Measurements from ENCODE around the gene MYH10. TPM values are rescaled to one million over a fixed set of nuclear protein-coding genes. Genes with fewer than 3 reads are reported as not detected.

Gene MYH10
- total RNA-seq, 2 donors from 2014 or later, result 251 to 257 TPM

GRCh38 chr17:8484465-8484864 is 146.1 kb downstream of the MYH10 start:
- Mint-ChIP-seq H3K27me3 (ENCODE audit: insufficient read depth) (no peaks in the 10 kb centered on the region), H3K9me3 (peaks cover 8% of the 10 kb centered on the region), H3K27ac (no peak overlapping the region), H3K4me3 (no peak overlapping the region), H3K36me3 (ENCODE audit: low read depth) (peaks cover 93% of the 10 kb centered on the region), H3K4me1 (no peaks in the 10 kb centered on the region)
- Histone ChIP-seq H3K27ac (ENCODE audit: low read depth, low read length) (no peak overlapping the region), H3K9ac (ENCODE audit: extremely low read depth, low read length, poor library complexity, severe bottlenecking) (no peak overlapping the region), H3K36me3 (ENCODE audit: control insufficient read depth, insufficient read depth, low read length) (peaks cover 98% of the 10 kb centered on the region), H3K9me3 (ENCODE audit: control insufficient read depth, low read length) (peaks cover 22% of the 10 kb centered on the region), H3K27me3 (ENCODE audit: control insufficient read depth, insufficient read depth, low read length, poor library complexity, severe bottlenecking) (no peaks in the 10 kb centered on the region), H3K4me3 (ENCODE audit: low read length) (no peak overlapping the region), H3K4me1 (ENCODE audit: control insufficient read depth, insufficient read depth, low read length) (no peaks in the 10 kb centered on the region)
- no peak for TF ChIP-seq CTCF (conservative IDR thresholded peaks at IDR 0.05)
- no peak for DNase-seq
- no CpG with 5 or more reads among the region's 1 CpG for WGBS, 2 experiments (ENCODE audit: insufficient coverage in 1 of 2, insufficient read length in 1 of 2)

- no peak overlapping the region for H3K9ac ChIP-seq (ENCODE audit: extremely low read depth, low read length, poor library complexity, severe bottlenecking)
- Mint-ChIP-seq H3K4me1 (no peaks in the 10 kb centered on the region), H3K36me3 (ENCODE audit: low read depth) (peaks cover 93% of the 10 kb centered on the region), H3K27ac (peak overlapping the region; percentile 66), H3K27me3 (ENCODE audit: insufficient read depth) (no peaks in the 10 kb centered on the region), H3K9me3 (peaks cover 8% of the 10 kb centered on the region), H3K4me3 (no peak overlapping the region)
- no peak overlapping the region for H3K27ac ChIP-seq (ENCODE audit: low read depth, low read length)
- H3K4me3 ChIP-seq (ENCODE audit: low read length), result no peak overlapping the region
- peaks cover 99% of the 10 kb centered on the region for H3K36me3 ChIP-seq (ENCODE audit: control insufficient read depth, insufficient read depth, low read length)
- H3K9me3 ChIP-seq (ENCODE audit: control insufficient read depth, low read length), result peaks cover 22% of the 10 kb centered on the region
- no peak for TF ChIP-seq CTCF (conservative IDR thresholded peaks at IDR 0.05)
- DNase-seq, result no peak
- H3K27me3 ChIP-seq (ENCODE audit: control insufficient read depth, insufficient read depth, low read length, poor library complexity, severe bottlenecking), result no peaks in the 10 kb centered on the region
- WGBS, 2 experiments (ENCODE audit: insufficient coverage in 1 of 2, insufficient read length in 1 of 2), result 91 to 97% methylated on average over 5 of the region's 5 CpGs
- H3K4me1 ChIP-seq (ENCODE audit: control insufficient read depth, insufficient read depth, low read length), result no peaks in the 10 kb centered on the region
Observed at GRCh38 chr17:8482546-8482945, 148.0 kb downstream of the MYH10 start.

GRCh38 chr17:8481703-8482102 is 148.8 kb downstream of the MYH10 start:
- Mint-ChIP-seq H3K4me3 (no peak overlapping the region), H3K9me3 (peaks cover 8% of the 10 kb centered on the region), H3K36me3 (ENCODE audit: low read depth) (peaks cover 93% of the 10 kb centered on the region), H3K27ac (peak overlapping the region; percentile 53), H3K27me3 (ENCODE audit: insufficient read depth) (no peaks in the 10 kb centered on the region), H3K4me1 (no peaks in the 10 kb centered on the region)
- WGBS, 2 experiments (ENCODE audit: insufficient coverage in 1 of 2, insufficient read length in 1 of 2), result 93 to 96% methylated on average over 4 to 5 of the region's 5 CpGs
- H3K27me3 ChIP-seq (ENCODE audit: control insufficient read depth, insufficient read depth, low read length, poor library complexity, severe bottlenecking), result no peaks in the 10 kb centered on the region
- peaks cover 99% of the 10 kb centered on the region for H3K36me3 ChIP-seq (ENCODE audit: control insufficient read depth, insufficient read depth, low read length)
- H3K4me1 ChIP-seq (ENCODE audit: control insufficient read depth, insufficient read depth, low read length), result no peaks in the 10 kb centered on the region
- no peak overlapping the region for H3K9ac ChIP-seq (ENCODE audit: extremely low read depth, low read length, poor library complexity, severe bottlenecking)
- H3K27ac ChIP-seq (ENCODE audit: low read depth, low read length), result no peak overlapping the region
- no peak overlapping the region for H3K4me3 ChIP-seq (ENCODE audit: low read length)
- peaks cover 22% of the 10 kb centered on the region for H3K9me3 ChIP-seq (ENCODE audit: control insufficient read depth, low read length)
- TF ChIP-seq CTCF (conservative IDR thresholded peaks at IDR 0.05), result no peak
- DNase-seq, result peak; percentile 41
